Measurements from ENCODE around the gene CCNG1.
A peak's percentile ranks its signal among the peaks of the same experiment; 100 is the strongest.
"Not testable (repeated sequence)": the region's sequence is repeated elsewhere in the genome, so short reads cannot be mapped to it uniquely, and the experiment has no call there.

The CCNG1 gene

DNA sequence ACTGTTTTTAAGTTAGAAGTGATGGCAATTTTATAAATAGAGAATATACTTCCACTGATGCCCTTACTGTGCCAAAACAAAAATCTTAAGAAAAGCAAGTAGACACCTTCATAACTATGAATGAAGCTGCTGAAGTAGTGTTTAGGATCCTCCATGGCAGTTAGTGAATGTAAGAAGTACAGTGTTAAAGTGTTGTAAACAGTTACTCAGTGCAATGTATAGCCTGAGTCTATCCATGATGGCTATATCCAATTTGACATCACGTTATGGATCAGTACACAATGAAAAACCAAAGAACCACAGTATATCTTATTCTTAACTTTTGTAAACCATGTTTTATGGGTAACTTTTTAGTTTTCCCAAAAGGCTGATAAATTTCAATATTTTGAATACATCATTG lies 7.1 kb downstream of the CCNG1 start:
- DNase-seq, result no peak

DNA sequence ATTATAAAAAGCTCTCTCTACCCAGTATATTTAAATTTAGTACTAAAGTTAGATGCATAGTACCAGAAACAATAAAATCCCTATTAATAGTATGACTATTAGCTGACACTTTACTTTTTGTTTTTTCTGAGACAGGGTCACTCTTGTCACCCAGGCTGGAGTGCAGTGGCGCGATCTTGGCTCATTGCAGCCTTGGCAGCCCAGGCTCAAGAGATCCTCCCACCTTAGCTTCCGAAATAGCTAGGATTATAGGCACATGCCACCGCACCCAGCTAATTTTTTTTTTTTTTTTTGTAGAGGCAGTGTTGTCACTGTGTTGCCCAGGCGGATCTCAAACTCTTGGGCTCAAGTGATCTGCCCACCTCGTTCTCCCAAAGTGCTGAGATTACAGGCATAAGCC lies 8.0 kb downstream of the CCNG1 start:
- no peak for DNase-seq

DNA sequence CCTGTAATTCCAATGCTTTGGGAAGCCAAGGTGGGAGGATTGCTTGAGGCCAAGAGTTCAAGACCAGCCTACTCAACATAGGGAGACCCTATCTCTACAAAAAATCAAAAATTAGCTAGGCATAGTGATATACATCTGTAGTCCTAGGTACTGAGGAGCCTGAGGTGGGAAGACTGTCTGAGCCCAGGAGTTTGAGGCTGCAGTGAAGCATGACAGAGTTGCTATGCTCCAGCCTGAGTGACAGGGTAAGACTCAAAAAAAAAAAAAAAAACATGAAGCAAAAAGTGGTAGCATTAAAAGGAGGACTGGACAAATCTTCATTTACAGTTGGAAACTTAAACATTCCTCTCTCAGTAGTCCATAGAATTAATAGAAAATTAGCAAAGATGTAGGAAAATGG lies 9.8 kb downstream of the CCNG1 start:
- DNase-seq, result no peak

DNA sequence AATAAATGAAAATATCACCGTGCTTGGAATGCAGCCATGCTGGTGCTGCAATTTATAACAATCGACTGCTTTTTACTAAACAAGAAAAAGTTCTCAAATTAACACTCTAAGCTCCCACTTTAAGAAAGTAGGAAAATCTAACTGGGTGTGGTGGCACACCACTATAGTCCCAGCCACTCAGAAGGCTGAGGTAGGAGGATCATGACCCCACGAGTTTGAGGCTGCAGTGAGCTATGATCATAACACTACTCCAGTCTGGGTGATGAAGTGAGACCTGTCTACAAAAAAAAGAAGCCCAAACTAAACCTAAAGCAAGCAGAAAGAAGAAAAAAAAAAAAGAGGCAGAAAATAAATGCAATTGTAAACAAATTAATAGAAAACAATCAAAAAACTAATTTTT lies 10.5 kb downstream of the CCNG1 start:
- DNase-seq, result no peak

DNA sequence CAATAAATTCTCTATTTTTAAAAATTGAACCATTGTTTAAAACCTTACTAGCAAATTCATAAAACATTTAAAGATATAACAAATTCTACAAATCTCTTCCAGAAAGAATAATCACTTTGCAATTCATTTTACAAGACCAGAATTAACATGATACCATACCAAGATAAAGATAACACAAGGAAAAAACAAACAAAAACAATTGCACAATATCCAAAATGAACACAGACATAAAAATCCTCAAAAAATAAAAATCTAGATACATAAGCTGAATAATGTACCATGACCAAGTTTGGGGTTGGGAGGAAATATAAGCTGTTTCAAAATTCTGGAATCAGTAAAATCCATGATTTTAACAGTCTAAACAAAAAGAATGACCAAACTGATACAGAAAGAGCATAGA lies 11.1 kb downstream of the CCNG1 start:
- no peak for DNase-seq

DNA sequence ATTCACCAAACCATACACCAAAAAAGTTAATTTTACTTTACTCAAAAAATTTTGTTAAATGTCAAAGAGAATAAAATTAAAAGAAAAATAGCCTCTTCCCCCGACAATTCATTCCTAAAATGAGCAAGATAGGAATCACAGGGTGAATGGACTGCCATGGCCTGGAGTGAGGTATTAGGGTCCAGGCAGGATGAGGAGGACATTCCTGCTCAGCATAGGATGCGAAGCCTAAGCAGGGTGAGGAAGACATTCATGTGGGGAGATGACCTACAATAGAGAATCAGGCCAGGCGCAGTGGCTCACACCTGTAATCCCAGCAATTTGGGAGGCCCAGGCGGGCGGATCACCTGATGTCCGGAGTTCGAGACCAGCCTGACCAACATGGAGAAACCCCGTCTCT lies 14.1 kb downstream of the CCNG1 start:
- DNase-seq, result no peak

DNA sequence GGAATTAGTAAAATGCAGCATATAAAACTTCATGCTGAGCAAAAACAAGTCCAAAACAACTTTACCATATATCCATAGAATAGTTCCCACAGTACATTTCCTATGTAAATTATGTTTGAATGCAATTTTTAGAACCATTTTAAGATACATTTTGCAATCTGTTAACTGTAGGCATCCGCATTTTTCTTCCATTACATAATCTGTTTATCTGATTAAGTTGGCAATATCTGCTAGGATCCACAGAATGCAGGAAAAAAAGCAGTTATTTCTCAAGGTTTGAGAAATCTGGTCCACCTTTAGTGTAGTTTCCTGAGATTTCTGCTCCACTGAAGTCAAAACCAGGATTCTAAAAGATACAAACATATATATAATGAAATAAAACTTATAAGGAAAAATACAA lies 16.3 kb downstream of the CCNG1 start:
- DNase-seq, result no peak

DNA sequence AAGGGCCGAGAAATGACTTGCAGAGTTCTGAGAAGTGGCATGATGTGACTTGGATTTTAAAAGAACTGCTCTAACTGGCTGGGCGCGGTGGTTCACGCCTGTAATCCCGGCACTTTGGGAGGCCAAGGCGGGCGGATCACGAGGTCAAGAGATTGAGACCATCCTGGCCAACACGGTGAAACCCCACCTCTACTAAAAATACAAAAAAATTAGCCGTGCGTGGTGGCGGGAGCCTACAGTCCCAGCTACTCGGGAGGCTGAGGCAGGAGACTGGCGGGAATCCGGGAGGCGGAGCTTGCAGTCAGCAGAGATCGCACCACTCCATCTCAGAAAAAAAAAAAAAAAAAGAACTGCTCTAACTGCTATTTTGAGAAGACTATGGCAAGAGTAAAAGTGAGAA lies 18.0 kb downstream of the CCNG1 start:
- DNase-seq, result not testable (repeated sequence)

DNA sequence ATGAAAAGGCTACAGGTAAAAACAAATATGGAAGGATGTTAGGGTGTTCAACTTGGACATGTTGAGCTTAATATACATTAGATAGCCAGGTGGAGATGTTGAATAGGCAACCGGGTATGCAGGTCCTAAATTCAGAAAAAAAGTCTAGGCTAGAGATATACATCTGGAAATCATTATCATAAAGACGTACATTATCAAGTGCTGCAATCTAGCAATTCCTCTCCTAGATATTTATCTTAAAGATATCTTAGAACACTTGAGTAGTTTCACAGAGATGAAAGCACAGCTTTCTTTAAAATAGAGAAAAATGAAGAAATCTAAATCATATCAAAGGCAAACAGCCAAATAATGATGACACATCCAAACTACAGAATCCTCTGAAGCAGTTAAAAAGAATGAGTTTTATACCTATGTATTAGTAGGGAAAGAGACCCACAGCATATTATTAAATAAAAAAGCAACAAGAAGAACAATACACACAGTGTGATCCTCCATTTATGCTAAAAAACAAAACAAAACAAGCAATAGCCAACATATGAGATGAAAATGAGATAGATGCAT lies 18.7 kb downstream of the CCNG1 start:
- DNase-seq, result no peak

DNA sequence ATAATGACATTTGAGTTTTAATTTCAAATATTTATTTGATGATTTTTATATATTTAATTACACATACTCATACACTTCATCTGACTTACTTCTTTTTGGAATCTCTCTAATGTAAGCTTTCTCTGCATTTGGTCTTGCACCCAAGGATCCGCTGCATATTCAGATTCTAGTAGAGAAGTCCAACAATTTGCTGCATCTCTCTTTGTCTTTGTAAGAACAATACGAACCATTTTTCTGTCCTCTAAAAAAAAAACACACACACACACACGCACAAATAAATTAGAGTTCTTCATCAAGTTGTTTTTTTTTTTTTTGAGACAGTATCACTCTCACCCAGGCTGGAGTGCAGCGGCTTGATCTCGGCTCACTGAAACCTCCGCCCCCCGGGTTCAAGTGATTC lies 19.4 kb downstream of the CCNG1 start:
- DNase-seq, result no peak

DNA sequence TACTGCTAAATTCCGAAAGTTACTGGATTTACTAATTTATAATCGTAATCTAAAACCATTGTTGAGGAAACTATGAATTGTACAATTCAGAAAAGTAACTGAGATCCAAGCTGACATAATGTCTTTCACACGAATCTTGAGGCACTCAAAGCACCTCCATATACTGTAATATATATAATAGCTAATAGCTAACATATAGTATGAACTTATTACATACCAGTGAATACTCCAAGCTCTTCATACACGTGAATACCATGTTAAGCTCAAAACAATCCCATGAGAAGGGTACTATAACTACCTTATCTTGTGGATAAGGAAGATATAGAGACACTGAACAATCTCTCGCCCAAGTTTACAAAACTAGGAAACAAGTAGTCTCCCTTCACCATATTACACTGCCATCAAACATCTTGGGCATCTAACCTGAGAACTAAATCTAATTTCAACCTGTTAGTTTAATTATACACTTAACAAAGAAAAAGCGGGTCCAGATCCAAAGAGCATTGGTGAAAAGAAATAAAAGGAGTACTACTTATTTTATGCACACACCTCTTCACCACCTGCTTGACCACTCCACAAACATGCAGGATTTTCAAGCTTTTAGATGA lies 21.5 kb downstream of the CCNG1 start:
- peak; percentile 57 for DNase-seq

DNA sequence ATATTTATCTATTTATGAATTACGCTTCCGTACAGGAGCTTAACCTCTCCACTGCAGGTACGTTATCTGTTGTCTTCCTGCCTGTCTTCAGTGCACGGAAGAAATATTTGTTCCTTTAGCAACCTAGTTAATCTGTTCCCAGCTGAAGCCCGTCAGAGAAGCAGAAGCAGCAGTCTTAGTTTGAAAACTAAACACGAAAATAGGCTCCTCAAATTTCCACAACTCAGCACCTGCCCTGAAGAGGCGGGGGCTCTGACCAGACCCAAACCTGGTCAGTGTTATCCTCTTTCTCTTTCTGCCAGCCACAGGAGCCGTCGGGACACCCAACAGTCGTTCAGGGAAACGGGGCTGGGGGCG lies 22.0 kb downstream of the CCNG1 start:
- no peak for DNase-seq

DNA sequence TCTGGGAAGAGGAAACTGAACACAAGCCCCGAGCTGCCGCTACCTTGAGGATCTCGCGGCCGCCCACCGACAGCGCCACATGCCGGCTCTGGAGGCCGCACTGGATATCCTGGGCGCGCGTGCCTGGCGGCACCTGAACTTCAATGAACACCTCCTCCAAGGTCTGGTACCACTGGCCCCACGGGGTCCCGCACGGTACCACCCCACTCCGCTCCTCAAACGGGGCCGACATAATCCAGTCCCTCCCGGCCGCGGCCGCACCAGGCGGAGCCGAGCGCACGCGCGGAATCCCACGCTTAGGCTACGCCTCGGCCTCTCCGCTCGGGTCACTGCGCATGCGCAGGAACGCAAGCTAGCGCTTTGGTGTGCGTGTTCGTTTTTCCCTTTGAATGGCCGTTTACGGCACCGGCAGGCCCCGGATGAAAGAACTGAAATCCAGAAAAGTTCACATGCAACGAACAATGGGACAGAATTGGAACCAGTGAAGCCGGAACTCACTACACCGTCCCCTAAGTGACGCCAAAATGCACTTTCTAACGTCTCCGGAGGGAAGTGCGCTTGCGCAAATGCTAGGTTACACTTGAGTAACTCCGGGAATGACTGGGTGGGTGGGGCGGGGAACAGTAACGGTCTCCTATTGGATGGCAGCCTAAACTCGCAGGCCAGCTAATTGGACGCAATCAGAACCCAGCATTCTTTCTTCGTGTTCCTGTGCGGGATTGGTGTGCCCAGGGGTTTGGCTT lies 22.6 kb downstream of the CCNG1 start, which contains the start of gene NUDCD2:
TSS of gene NUDCD2 (minus strand) at position 284 of the 743 bp plus-strand sequence. CDS start at position 232, 52 bp downstream.
- peak; percentile 98 for DNase-seq

DNA sequence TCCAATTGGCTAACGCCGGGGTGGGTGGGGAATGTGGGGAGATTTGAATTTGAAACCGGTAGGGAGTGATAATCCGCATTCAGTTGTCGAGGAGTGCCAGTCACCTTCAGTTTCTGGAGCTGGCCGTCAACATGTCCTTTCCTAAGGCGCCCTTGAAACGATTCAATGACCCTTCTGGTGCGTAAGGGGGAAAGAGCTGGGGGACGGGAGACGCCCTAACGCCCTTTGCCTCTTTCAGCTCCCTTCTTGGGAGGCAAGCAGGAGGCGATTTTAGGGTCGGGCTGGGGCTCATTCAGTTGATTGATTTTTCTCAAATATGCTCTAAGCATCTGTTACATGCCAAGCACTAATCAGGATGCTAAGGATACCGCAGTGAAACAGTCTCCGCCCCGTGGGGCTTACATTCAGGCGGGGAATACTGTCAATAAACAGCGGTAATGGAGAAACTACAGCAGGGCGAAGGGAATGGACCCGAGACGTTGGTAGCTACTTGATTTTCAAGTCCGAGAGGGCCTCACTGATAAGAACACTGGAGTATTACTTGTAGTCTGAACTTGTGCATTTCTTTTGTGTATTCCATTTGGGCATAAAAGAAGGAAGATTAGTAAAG lies 23.3 kb downstream of the CCNG1 start, which contains the start of gene HMMR:
TSS of gene HMMR (plus strand) at position 71 of the 610 bp plus-strand sequence. CDS start at position 132, 61 bp downstream.
- DNase-seq, result peak; percentile 78

DNA sequence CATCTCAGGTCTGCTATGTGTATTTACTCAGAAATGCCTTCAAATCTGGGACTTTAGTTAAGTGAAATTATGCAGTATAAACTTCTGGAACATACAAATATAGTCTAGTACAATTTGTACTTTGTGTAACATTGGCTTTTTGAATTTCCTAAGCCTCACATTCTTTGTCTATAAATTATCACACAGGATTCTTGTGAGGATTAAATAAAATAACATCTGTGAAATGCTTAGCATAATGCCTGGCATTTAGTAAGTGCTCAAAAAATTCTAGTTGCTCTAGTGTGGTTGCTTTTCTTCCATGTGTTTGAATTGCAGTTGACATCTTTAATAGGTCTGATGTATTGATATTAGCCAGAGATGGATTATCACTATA lies 25.7 kb downstream of the CCNG1 start:
- peak; percentile 20 for DNase-seq

DNA sequence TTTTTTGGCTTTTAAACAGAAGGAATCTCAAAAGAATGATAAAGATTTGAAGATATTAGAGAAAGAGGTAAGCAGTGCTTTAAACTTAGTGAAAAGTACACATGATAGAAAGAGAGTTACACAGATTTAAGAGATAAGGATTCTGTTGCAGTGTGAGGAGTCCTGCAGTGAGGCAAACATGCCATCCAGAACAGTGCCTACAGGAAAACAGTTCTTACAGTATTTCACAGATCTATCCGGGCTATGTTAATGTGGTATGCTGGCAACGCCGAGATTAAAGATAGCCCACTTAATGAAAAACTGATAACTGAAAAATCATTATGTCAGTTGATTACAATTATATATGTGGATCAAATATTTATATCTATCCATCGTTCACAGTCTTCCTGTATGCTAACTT lies 30.3 kb downstream of the CCNG1 start:
- DNase-seq, result no peak

DNA sequence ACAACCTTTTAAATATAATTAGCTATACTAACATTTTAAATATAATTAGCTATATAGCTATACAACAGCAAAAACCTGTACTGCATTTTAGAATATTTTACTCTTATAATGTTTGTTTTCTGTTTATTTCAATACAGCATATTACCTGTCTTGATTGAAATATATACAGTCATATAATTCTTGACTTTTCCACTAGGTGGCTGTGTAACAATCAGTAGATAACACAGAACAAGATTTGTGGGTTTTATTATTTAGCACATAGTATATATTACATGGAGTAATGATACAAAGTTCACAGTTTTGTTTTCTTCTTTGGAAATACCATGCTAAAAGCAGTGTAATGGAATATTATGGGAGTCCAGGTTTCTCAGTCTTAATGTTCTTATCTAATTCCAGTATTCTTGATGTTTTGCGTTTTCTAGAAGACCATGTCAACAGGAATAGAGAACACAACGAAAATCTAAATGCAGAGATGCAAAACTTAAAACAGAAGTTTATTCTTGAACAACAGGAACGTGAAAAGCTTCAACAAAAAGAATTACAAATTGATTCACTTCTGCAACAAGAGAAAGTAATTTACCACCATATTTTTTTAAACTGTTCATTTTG lies 36.3 kb downstream of the CCNG1 start:
- peak; percentile 18 for DNase-seq

DNA sequence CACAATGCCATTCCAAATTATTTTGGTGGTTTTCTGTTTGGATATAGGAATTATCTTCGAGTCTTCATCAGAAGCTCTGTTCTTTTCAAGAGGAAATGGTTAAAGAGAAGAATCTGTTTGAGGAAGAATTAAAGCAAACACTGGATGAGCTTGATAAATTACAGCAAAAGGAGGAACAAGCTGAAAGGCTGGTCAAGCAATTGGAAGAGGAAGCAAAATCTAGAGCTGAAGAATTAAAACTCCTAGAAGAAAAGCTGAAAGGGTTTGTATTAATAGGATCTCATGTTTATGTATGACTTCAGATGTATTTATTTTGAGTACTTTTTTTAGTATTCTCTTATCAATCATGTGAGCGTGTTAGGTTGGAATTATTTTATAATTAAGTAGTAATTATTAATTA lies 38.0 kb downstream of the CCNG1 start:
- peak; percentile 21 for DNase-seq

DNA sequence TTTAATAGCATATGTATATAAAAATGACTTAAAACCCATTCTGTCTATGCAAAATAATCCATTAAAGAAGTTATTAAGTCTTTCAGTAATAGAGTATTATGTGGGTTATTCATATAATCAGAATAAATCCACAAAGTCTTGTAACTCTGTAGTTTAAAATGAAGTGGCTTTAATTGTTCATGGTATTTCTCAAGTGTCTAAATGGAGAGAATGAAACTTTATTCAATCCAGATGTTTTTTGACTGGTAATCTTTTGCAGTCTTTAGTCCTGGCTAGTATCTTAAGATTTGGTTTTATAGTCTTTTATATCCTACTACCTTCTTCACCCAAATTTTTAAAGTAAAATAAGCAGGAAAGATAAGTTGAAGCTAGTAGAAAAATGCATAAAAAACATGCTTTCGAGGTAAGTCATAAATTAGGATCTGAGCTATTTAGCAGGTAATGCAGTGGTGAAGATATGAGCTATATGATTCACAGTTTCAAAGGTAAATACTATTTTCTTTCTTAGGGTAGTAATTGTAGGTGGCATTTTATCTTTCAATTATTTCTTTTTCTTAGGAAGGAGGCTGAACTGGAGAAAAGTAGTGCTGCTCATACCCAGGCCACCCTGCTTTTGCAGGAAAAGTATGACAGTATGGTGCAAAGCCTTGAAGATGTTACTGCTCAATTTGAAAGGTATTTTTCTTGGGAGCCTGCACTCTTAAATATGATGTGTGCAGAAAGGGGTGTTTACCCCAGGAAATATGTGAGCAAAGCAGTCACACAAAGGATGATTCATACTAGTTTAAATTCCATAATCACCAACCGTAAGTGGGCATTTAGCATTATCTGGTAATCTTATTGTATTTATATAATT lies 41.0 kb downstream of the CCNG1 start:
- DNase-seq, result no peak

DNA sequence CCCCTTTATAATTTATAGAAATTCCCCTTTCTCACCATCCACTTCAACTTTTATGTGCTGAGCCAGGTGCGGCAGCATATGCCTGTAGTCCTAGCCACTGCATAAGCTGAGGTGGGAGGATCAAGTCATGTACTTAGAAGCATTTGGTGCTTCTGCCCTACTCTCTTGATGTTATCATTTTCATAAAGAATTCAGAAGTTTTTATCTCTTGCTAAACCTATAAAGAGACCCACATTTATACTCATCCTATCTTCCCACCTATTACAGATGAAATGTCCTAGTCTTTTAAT lies 41.5 kb downstream of the CCNG1 start:
- DNase-seq, result no peak

DNA sequence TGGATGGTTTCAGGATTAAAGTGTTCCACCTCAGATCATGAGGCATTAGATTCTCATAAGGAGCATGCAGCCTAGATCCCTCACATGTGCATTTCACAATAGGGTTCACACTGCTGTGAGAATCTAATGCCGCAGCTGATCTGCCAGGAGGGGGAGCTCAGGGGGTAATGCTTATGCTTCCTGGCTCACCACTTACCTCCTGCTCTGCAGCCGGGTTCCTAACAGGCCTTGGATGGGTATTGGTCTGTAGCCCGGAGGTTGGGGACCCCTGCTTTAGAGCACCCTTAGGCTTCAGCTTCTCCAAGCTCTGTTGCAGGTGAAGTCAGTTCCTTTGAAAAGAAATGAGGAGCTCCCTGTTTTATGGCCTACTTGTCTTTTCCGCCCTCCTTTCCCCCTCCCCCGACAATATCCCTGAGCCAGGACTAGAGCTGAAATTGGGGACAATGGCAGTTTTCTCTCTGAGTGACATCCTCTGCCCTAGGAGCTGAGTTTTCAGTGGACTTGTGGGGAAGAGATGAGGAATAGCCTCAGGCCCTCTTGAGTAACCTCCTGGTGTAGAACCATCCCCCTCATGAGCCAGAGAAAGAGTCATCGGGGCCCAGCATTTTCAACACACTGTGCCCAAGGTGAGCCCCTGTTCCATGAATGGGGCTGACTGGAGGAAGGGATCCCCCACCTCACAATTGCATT lies 51.8 kb downstream of the CCNG1 start:
- DNase-seq, result peak; percentile 13

DNA sequence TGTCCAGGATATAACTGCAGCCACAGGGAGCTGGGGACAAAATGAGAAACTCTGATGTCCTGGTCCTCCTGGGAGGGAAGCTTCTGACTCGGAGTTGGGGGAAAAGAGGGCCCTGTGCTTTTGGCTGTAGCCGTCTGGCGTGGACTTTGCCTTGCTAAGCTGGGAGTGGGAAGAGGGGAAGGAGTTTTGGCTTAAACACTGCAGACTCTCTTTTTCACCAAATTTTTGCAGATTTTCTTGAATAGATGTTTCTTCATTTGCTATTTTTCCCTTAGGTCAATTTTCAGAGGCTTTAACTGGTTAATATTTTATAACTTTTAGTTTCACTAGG lies 52.3 kb downstream of the CCNG1 start:
- no peak for DNase-seq

All from OCI-M1 (cell line).